BE2C (cell line): ENCODE measurements around the gene HOXB7.

Source experiments
- DNase-seq: peaks from one replicate; pipeline ENCODE4 v3.0.0-alpha.2; 2020
- H3K27me3 ChIP-seq: fragments of 250-450 bp; sonication (Bioruptor Pico); 2 replicates; pipeline ENCODE4 v1.5.1; 2020; ENCODE audit warnings: mild to moderate bottlenecking
- H3K36me3 ChIP-seq: fragments of 250-450 bp; sonication (Bioruptor Pico); 2 replicates; pipeline ENCODE4 v1.5.1; 2020; ENCODE audit warnings: mild to moderate bottlenecking
- H3K4me1 ChIP-seq: fragments of 250-450 bp; sonication (Bioruptor Pico); 2 replicates; pipeline ENCODE4 v1.5.1; 2020
- H3K4me3 ChIP-seq: 2 replicates; pipeline ENCODE4 v1.5.1; 2011; ENCODE audit warnings: low read depth, low read length
- H3K9me3 ChIP-seq: fragments of 250-450 bp; sonication (Bioruptor Pico); 2 replicates; pipeline ENCODE4 v1.5.1; 2020
- TF ChIP-seq, protein P1 (sequence below): IDR thresholded peaks from 2 replicates; pipeline ENCODE4 v1.5.1; 2012; ENCODE audit warnings: mild to moderate bottlenecking, low read depth, low read length

The HOXB7 gene

DNA sequence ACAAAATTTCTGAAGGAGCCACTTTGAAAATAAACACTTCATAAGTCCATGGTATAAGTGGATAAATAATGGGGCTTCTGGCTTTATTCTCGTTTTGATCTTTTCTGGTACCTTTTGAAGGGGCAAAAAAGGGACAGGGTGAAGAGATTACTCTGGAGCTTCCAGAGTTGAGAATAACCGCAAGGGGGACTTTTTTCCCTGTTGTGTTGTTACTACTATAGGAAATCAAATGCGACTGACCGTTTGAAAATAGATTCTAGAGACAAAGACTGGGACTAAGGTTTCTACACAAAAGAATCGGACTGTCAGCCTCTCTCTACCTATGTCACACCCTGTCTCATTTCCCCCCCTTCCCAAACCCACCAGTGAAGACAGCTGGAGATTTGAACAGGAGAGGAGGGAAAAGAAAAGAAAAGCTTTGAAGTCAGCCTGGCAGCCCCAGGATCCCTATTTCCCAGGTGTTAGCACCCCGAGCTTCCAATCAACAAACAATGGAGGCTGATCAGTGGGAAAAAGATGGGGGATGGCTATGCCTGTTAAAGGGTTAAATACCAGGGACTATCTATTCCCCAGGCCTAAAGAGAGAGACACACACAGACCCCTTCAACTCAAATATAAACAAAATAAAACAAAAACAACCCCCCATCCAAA, 41.0 kb downstream of the HOXB7 start:
- no peak overlapping the region for H3K4me3 ChIP-seq
- H3K36me3 ChIP-seq = no peaks in the 10 kb centered on the region
- DNase-seq = no peak
- H3K4me1 ChIP-seq = no peaks in the 10 kb centered on the region
- H3K27me3 ChIP-seq = peaks cover 100% of the 10 kb centered on the region
- TF ChIP-seq, protein P1, sequence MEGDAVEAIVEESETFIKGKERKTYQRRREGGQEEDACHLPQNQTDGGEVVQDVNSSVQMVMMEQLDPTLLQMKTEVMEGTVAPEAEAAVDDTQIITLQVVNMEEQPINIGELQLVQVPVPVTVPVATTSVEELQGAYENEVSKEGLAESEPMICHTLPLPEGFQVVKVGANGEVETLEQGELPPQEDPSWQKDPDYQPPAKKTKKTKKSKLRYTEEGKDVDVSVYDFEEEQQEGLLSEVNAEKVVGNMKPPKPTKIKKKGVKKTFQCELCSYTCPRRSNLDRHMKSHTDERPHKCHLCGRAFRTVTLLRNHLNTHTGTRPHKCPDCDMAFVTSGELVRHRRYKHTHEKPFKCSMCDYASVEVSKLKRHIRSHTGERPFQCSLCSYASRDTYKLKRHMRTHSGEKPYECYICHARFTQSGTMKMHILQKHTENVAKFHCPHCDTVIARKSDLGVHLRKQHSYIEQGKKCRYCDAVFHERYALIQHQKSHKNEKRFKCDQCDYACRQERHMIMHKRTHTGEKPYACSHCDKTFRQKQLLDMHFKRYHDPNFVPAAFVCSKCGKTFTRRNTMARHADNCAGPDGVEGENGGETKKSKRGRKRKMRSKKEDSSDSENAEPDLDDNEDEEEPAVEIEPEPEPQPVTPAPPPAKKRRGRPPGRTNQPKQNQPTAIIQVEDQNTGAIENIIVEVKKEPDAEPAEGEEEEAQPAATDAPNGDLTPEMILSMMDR = no peak
- no peaks in the 10 kb centered on the region for H3K9me3 ChIP-seq

DNA sequence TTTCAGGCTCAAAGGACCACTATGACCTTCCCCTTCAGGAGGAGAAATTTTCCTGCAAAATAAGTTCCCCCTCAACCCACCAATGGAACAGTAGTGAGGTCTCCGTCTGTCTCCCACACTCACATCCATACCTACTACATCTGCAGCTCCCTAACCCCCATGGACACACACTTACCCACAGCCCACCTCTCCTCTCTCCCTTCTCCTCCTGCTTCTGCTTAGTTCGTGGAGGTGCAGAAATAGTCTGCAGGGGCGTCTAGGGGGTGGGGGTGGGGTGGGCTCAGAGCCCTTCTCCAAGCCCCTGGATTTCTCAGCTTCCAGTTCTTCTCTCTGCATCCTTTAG, 41.6 kb downstream of the HOXB7 start:
- TF ChIP-seq, protein P1 = no peak
- Histone ChIP-seq H3K4me3 (no peak overlapping the region), H3K36me3 (no peaks in the 10 kb centered on the region), H3K27me3 (peaks cover 99% of the 10 kb centered on the region), H3K4me1 (no peaks in the 10 kb centered on the region), H3K9me3 (no peaks in the 10 kb centered on the region)
- no peak for DNase-seq

GRCh38 chr17:48568499-48569239, 42.1 kb downstream of the HOXB7 start:
- Histone ChIP-seq H3K4me3 (no peak overlapping the region), H3K9me3 (no peaks in the 10 kb centered on the region), H3K36me3 (no peaks in the 10 kb centered on the region), H3K4me1 (no peaks in the 10 kb centered on the region), H3K27me3 (peaks cover 99% of the 10 kb centered on the region)
- no peak for DNase-seq
- TF ChIP-seq, protein P1 = no peak

GRCh38 chr17:48567646-48568354, 43.0 kb downstream of the HOXB7 start:
- H3K4me1 ChIP-seq = no peaks in the 10 kb centered on the region
- H3K36me3 ChIP-seq = no peaks in the 10 kb centered on the region
- TF ChIP-seq, protein P1 = no peak
- no peak for DNase-seq
- no peak overlapping the region for H3K4me3 ChIP-seq
- no peaks in the 10 kb centered on the region for H3K9me3 ChIP-seq
- H3K27me3 ChIP-seq = peaks cover 99% of the 10 kb centered on the region

DNA sequence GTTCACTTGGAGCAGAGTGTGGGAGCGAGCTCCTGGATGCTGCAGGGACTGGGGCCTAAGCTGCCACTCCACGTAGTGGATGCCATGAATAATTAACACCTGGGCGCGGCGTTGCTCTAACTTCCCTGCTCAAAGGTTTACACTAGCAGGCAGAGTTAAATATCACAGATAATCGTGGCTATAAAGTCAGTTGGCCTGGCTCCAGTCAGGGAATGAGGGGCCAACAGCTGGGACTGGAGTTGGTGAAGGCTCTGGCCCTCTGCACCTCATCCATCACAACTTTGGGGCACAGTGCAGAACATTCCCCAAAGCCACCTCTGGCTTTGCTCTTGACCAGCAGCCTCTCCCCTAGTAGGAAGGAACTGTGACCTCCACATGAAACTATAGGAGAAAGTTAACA, 43.6 kb downstream of the HOXB7 start:
- H3K36me3 ChIP-seq = no peaks in the 10 kb centered on the region
- no peaks in the 10 kb centered on the region for H3K9me3 ChIP-seq
- no peak overlapping the region for H3K4me3 ChIP-seq
- H3K4me1 ChIP-seq = no peaks in the 10 kb centered on the region
- TF ChIP-seq, protein P1 = no peak
- peaks cover 99% of the 10 kb centered on the region for H3K27me3 ChIP-seq
- DNase-seq = no peak

GRCh38 chr17:48566717-48567116, 44.1 kb downstream of the HOXB7 start:
- no peak for DNase-seq
- peaks cover 99% of the 10 kb centered on the region for H3K27me3 ChIP-seq
- no peaks in the 10 kb centered on the region for H3K9me3 ChIP-seq
- TF ChIP-seq, protein P1 = no peak
- no peaks in the 10 kb centered on the region for H3K36me3 ChIP-seq
- no peaks in the 10 kb centered on the region for H3K4me1 ChIP-seq
- H3K4me3 ChIP-seq = no peak overlapping the region
